ENCODE results near the gene NR1H3. TPM values are rescaled to one million over a fixed set of nuclear protein-coding genes. Genes with fewer than 3 reads are reported as not detected.

Gene NR1H3
- total RNA-seq, 1 experiment from 2014 or later = 6.9 TPM

DNA sequence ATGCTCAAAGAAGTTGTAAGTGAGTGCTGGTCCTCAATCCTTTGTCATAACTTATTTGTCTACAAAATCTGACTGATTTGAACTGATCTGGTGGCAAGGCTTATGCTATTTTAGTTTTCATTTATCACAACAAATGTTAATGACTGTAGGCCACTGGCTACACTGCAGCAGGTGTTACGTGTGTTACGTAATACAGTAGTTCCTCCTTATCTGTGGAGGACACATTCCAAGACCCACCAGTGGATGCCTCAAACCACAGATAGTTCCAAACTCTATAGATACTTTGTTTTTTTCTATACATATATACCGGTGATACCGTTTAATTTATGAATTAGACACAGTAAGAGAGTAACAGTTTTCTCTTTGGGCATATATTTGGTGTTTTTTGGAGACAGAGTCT is 19.1 kb downstream of the NR1H3 start:
- Histone ChIP-seq H3K27me3 (ENCODE audit: low read length) (no peaks in the 10 kb centered on the region), H3K4me2 (ENCODE audit: low read depth, low read length, poor library complexity, severe bottlenecking) (no peak overlapping the region), H3K36me3 (ENCODE audit: insufficient read depth, low read length) (peaks cover 35% of the 10 kb centered on the region), H3K9me3 (ENCODE audit: low read length) (no peaks in the 10 kb centered on the region), H3K9me2 (replicated peaks; ENCODE audit: insufficient read depth, low read length) (no peaks in the 10 kb centered on the region), H3K27ac (ENCODE audit: low read length) (no peak overlapping the region), H3K4me3 (ENCODE audit: low read length) (no peak overlapping the region), H3K4me1 (ENCODE audit: low read length) (peaks cover 12% of the 10 kb centered on the region), H2AFZ (ENCODE audit: low read length) (no peak overlapping the region), H3K9ac (ENCODE audit: low read length) (no peak overlapping the region), H3K79me2 (ENCODE audit: low read length) (peaks cover 40% of the 10 kb centered on the region), H4K20me1 (ENCODE audit: insufficient read depth, low read depth, low read length) (peaks cover 26% of the 10 kb centered on the region)
- no peak for DNase-seq

DNA sequence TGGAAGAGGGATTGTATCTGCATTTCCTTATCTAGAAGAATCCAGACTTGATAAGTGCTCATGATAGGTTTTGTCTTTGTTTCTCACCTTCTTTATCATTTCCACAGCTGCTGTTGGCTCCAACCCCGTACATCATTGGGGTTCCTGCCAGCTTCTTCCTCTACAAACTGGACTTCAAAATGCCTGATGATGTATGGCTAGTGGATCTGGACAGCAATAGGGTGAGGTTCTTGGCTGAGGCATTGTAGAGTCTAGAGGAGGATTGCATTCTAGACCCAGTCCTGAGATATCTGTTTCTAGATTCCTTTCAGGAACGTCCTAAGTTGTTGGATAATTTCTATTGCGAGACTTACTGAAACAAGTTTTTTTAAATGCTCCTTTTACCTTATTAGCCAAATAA is 20.3 kb downstream of the NR1H3 start:
- Histone ChIP-seq H3K9me3 (ENCODE audit: low read length) (no peaks in the 10 kb centered on the region), H3K9ac (ENCODE audit: low read length) (no peak overlapping the region), H2AFZ (ENCODE audit: low read length) (no peak overlapping the region), H3K36me3 (ENCODE audit: insufficient read depth, low read length) (peaks cover 41% of the 10 kb centered on the region), H3K27me3 (ENCODE audit: low read length) (no peaks in the 10 kb centered on the region), H3K79me2 (ENCODE audit: low read length) (peaks cover 28% of the 10 kb centered on the region), H4K20me1 (ENCODE audit: insufficient read depth, low read depth, low read length) (peaks cover 14% of the 10 kb centered on the region), H3K9me2 (replicated peaks; ENCODE audit: insufficient read depth, low read length) (no peaks in the 10 kb centered on the region), H3K4me2 (ENCODE audit: low read depth, low read length, poor library complexity, severe bottlenecking) (no peak overlapping the region), H3K4me3 (ENCODE audit: low read length) (no peak overlapping the region), H3K27ac (ENCODE audit: low read length) (no peak overlapping the region), H3K4me1 (ENCODE audit: low read length) (peaks cover under 1% of the 10 kb centered on the region)
- no peak for DNase-seq

DNA sequence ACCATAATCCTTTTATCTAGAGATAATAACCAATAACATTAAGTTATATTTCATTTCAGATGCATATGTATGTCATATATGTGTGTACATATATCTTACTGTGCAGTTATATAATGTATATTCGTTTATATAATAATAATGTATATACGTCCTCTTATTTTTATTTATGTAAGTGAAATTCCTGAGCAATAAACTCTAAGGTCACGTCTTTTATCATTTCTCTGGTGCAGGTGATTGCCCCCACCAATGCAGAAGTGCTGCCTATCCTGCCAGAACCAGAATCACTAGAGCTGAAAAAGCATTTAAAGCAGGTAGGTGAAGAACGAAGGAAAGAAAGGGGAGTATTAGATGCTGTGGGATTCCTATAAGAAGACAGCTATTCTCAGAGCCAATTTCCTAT is 21.0 kb downstream of the NR1H3 start:
- Histone ChIP-seq H3K79me2 (ENCODE audit: low read length) (peaks cover 21% of the 10 kb centered on the region), H3K4me1 (ENCODE audit: low read length) (no peaks in the 10 kb centered on the region), H4K20me1 (ENCODE audit: insufficient read depth, low read depth, low read length) (peaks cover 10% of the 10 kb centered on the region), H3K9me3 (ENCODE audit: low read length) (no peaks in the 10 kb centered on the region), H3K9me2 (replicated peaks; ENCODE audit: insufficient read depth, low read length) (no peaks in the 10 kb centered on the region), H3K27me3 (ENCODE audit: low read length) (no peaks in the 10 kb centered on the region), H2AFZ (ENCODE audit: low read length) (no peak overlapping the region), H3K4me2 (ENCODE audit: low read depth, low read length, poor library complexity, severe bottlenecking) (no peak overlapping the region), H3K9ac (ENCODE audit: low read length) (no peak overlapping the region), H3K36me3 (ENCODE audit: insufficient read depth, low read length) (peaks cover 41% of the 10 kb centered on the region), H3K4me3 (ENCODE audit: low read length) (no peak overlapping the region), H3K27ac (ENCODE audit: low read length) (no peak overlapping the region)
- no peak for DNase-seq

DNA sequence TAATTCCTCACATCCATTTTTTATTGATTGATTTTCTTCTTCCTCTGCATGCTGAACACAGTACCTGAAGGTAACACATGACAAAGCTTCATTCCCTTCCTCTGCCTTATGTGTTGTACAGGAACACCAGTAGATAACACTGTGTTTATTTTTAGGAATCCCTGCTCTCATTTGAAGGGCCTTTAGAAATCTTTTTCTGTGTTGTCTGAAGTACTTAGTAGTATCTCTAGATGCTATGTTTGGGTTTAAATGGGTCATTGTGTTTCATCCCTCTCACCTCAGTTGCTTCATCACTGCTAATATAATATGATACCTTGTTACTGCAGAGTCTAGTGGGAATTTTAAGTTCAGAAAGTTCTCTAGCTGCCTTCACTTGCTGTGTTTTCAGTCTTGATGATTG is 22.3 kb downstream of the NR1H3 start:
- Histone ChIP-seq H3K9ac (ENCODE audit: low read length) (no peak overlapping the region), H3K4me3 (ENCODE audit: low read length) (no peak overlapping the region), H3K27ac (ENCODE audit: low read length) (no peak overlapping the region), H3K9me2 (replicated peaks; ENCODE audit: insufficient read depth, low read length) (no peaks in the 10 kb centered on the region), H3K9me3 (ENCODE audit: low read length) (no peaks in the 10 kb centered on the region), H3K79me2 (ENCODE audit: low read length) (peaks cover 8% of the 10 kb centered on the region; the same call in 1 of the 2 replicates), H2AFZ (ENCODE audit: low read length) (no peak overlapping the region), H4K20me1 (ENCODE audit: insufficient read depth, low read depth, low read length) (no peaks in the 10 kb centered on the region), H3K4me2 (ENCODE audit: low read depth, low read length, poor library complexity, severe bottlenecking) (no peak overlapping the region), H3K27me3 (ENCODE audit: low read length) (no peaks in the 10 kb centered on the region), H3K36me3 (ENCODE audit: insufficient read depth, low read length) (peaks cover 43% of the 10 kb centered on the region), H3K4me1 (ENCODE audit: low read length) (no peaks in the 10 kb centered on the region)
- DNase-seq = no peak

DNA sequence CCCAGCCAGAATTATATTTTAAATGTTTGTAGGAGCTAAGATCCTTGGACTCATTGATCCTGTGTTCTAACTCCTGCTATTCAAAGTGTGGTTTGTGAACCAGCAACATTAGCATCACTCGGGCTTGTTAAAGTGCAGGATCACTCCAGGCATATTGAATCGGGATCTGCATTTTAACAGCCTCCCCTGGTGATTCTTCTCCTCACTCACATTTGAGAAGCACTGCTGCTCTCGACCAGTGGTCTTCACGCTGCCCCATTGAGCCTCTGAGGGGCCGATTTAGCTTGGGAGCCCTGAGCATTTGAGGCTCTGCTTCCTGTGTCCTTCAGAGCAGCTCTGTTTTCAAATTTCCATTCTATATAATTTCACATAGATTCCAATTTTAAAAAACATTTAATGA is 23.1 kb downstream of the NR1H3 start:
- H3K9me2 ChIP-seq (replicated peaks; ENCODE audit: insufficient read depth, low read length) = no peaks in the 10 kb centered on the region
- H3K4me1 ChIP-seq (ENCODE audit: low read length) = no peaks in the 10 kb centered on the region
- no peak overlapping the region for H3K9ac ChIP-seq (ENCODE audit: low read length)
- H3K4me3 ChIP-seq (ENCODE audit: low read length) = no peak overlapping the region
- no peaks in the 10 kb centered on the region for H4K20me1 ChIP-seq (ENCODE audit: insufficient read depth, low read depth, low read length)
- no peak overlapping the region for H3K4me2 ChIP-seq (ENCODE audit: low read depth, low read length, poor library complexity, severe bottlenecking)
- no peak for DNase-seq
- H3K27me3 ChIP-seq (ENCODE audit: low read length) = no peaks in the 10 kb centered on the region
- no peak overlapping the region for H3K27ac ChIP-seq (ENCODE audit: low read length)
- H3K36me3 ChIP-seq (ENCODE audit: insufficient read depth, low read length) = peaks cover 39% of the 10 kb centered on the region
- no peaks in the 10 kb centered on the region for H3K9me3 ChIP-seq (ENCODE audit: low read length)
- H2AFZ ChIP-seq (ENCODE audit: low read length) = no peak overlapping the region
- H3K79me2 ChIP-seq (ENCODE audit: low read length) = peaks cover 3% of the 10 kb centered on the region; the same call in 1 of the 2 replicates

DNA sequence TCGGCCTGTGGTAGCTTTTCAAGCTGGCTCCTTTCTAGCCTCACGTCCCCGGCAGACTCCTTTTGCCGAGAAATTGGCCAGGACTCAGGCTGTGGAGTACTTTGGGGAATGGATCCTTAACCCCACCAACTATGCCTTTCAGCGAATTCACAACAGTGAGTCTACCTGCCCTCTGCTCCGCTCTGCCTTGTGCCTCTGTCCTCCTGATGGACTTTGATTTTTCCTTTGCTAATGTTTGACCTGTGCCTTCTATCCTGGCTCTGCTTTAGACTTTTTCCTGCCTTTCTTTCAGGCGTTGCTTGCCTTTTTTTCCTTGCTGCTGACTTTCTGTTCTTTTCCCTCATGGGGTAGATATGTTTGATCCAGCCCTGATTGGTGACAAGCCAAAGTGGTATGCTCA is 24.7 kb downstream of the NR1H3 start:
- H3K9me3 ChIP-seq (ENCODE audit: low read length) = no peaks in the 10 kb centered on the region
- no peak overlapping the region for H3K27ac ChIP-seq (ENCODE audit: low read length)
- H3K27me3 ChIP-seq (ENCODE audit: low read length) = no peaks in the 10 kb centered on the region
- no peaks in the 10 kb centered on the region for H4K20me1 ChIP-seq (ENCODE audit: insufficient read depth, low read depth, low read length)
- no peaks in the 10 kb centered on the region for H3K4me1 ChIP-seq (ENCODE audit: low read length)
- H3K36me3 ChIP-seq (ENCODE audit: insufficient read depth, low read length) = peaks cover 36% of the 10 kb centered on the region
- no peak overlapping the region for H2AFZ ChIP-seq (ENCODE audit: low read length)
- H3K4me2 ChIP-seq (ENCODE audit: low read depth, low read length, poor library complexity, severe bottlenecking) = no peak overlapping the region
- H3K4me3 ChIP-seq (ENCODE audit: low read length) = no peak overlapping the region
- no peak overlapping the region for H3K9ac ChIP-seq (ENCODE audit: low read length)
- no peaks in the 10 kb centered on the region for H3K9me2 ChIP-seq (replicated peaks; ENCODE audit: insufficient read depth, low read length)
- no peak for DNase-seq
- H3K79me2 ChIP-seq (ENCODE audit: low read length) = no peaks in the 10 kb centered on the region

DNA sequence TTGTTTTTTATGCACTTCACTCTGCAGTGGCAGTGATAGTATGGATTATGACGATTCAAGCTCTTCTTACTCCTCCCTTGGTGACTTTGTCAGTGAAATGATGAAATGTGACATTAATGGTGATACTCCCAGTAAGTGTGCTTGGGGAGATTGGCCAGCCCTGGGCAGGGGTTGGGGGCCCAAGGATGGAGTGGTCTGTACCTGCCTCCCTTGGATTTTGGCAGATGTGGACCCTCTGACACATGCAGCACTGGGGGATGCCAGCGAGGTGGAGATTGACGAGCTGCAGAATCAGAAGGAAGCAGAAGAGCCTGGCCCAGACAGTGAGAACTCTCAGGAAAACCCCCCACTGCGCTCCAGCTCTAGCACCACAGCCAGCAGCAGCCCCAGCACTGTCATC is 26.4 kb downstream of the NR1H3 start:
- no peaks in the 10 kb centered on the region for H4K20me1 ChIP-seq (ENCODE audit: insufficient read depth, low read depth, low read length)
- no peak overlapping the region for H3K9ac ChIP-seq (ENCODE audit: low read length)
- no peak overlapping the region for H3K4me2 ChIP-seq (ENCODE audit: low read depth, low read length, poor library complexity, severe bottlenecking)
- H3K36me3 ChIP-seq (ENCODE audit: insufficient read depth, low read length) = peaks cover 34% of the 10 kb centered on the region
- H3K9me2 ChIP-seq (replicated peaks; ENCODE audit: insufficient read depth, low read length) = no peaks in the 10 kb centered on the region
- H3K4me3 ChIP-seq (ENCODE audit: low read length) = no peak overlapping the region
- H3K9me3 ChIP-seq (ENCODE audit: low read length) = no peaks in the 10 kb centered on the region
- DNase-seq = no peak
- H2AFZ ChIP-seq (ENCODE audit: low read length) = no peak overlapping the region
- no peaks in the 10 kb centered on the region for H3K79me2 ChIP-seq (ENCODE audit: low read length)
- no peaks in the 10 kb centered on the region for H3K27me3 ChIP-seq (ENCODE audit: low read length)
- no peaks in the 10 kb centered on the region for H3K4me1 ChIP-seq (ENCODE audit: low read length)
- no peak overlapping the region for H3K27ac ChIP-seq (ENCODE audit: low read length)

DNA sequence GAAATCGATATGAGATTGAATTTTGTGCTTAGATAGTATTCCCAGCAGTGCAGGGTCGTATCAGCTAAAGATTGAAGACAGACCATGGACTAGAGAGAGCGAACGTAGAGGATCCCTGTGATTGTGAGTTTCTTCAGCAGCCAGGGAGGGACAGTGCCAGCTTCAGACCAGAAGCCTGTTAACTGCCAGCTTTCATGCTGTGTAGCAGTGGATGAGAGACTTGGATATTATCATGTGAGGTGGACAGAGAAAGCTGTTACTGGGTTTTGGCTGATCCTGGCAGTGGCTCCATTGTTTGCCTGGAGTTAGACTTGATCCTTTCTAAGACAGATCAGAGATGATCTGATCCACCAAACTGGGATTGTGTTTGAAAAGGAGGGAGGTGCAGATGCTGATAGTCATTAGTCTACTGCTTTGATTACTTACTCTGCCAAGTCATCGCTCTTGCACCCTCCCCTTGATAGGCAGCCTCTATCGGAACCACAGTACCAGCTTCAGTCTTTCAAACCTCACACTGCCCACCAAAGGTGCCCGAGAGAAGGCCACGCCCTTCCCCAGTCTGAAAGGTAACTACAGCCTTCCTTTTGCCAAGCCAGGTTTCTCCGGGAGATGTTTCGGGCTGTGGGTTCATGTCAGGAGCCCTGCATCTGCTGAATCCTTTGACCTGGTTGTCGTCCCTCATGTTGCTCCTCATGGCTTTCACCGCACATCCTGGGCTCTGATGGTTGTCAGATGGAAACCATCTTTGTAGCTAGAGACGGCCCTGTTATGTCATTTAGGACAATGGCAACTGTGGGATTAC is 28.4 kb downstream of the NR1H3 start:
- no peaks in the 10 kb centered on the region for H3K4me1 ChIP-seq (ENCODE audit: low read length)
- H3K36me3 ChIP-seq (ENCODE audit: insufficient read depth, low read length) = peaks cover 45% of the 10 kb centered on the region
- H3K27me3 ChIP-seq (ENCODE audit: low read length) = no peaks in the 10 kb centered on the region
- no peak overlapping the region for H3K27ac ChIP-seq (ENCODE audit: low read length)
- H3K9me3 ChIP-seq (ENCODE audit: low read length) = no peaks in the 10 kb centered on the region
- H3K4me2 ChIP-seq (ENCODE audit: low read depth, low read length, poor library complexity, severe bottlenecking) = no peak overlapping the region
- no peaks in the 10 kb centered on the region for H3K79me2 ChIP-seq (ENCODE audit: low read length)
- no peaks in the 10 kb centered on the region for H4K20me1 ChIP-seq (ENCODE audit: insufficient read depth, low read depth, low read length)
- DNase-seq = no peak
- no peaks in the 10 kb centered on the region for H3K9me2 ChIP-seq (replicated peaks; ENCODE audit: insufficient read depth, low read length)
- H2AFZ ChIP-seq (ENCODE audit: low read length) = no peak overlapping the region
- H3K9ac ChIP-seq (ENCODE audit: low read length) = no peak overlapping the region
- no peak overlapping the region for H3K4me3 ChIP-seq (ENCODE audit: low read length)
